ENCODE data around the gene CHD6. TPM values are rescaled to one million over a fixed set of nuclear protein-coding genes. Genes with fewer than 3 reads are reported as not detected.

Gene CHD6
- polyA plus RNA-seq, 1 experiment, result 16.4 TPM

- Histone ChIP-seq H3K27me3 (ENCODE audit: control insufficient read depth, insufficient read depth, low read length) (no peaks in the 10 kb centered on the region), H3K4me3 (ENCODE audit: low read depth, low read length) (no peak overlapping the region), H3K36me3 (ENCODE audit: control insufficient read depth, insufficient read depth, low read length) (peaks cover 12% of the 10 kb centered on the region)
- TF ChIP-seq CTCF (IDR thresholded peaks at IDR 0.05; ENCODE audit: insufficient read depth, low read depth, low read length), result no peak
- DNase-seq (ENCODE audit: low read depth), result no peak
- ChIA-PET POLR2A (interaction anchor here (0.8 to 1.0 kb wide), 2 partner anchors 12 to 210 kb away, joined by 3 to 8 read pairs; no protein-coding TSS in a partner anchor), CTCF (interaction anchor here (1.0 to 1.5 kb wide), 3 partner anchors 8 to 16 kb away, joined by 3 to 6 read pairs (median 4); no protein-coding TSS in a partner anchor)
Measured at GRCh38 chr20:41425180-41425884, 192.8 kb downstream of the CHD6 start.

- DNase-seq (ENCODE audit: low read depth), result no peak
- H3K36me3 ChIP-seq (ENCODE audit: control insufficient read depth, insufficient read depth, low read length), result peaks cover 12% of the 10 kb centered on the region
- H3K4me3 ChIP-seq (ENCODE audit: low read depth, low read length), result no peak overlapping the region
- ChIA-PET CTCF (interaction anchor here (1.0 to 1.5 kb wide), 3 partner anchors 10 to 15 kb away, joined by 3 to 6 read pairs (median 4); no protein-coding TSS in a partner anchor), POLR2A (interaction anchor here (0.8 kb wide), 1 partner anchor 211 kb away, joined by 3 read pairs; no protein-coding TSS in a partner anchor)
- TF ChIP-seq CTCF (IDR thresholded peaks at IDR 0.05; ENCODE audit: insufficient read depth, low read depth, low read length), result no peak
- no peaks in the 10 kb centered on the region for H3K27me3 ChIP-seq (ENCODE audit: control insufficient read depth, insufficient read depth, low read length)
Measured at GRCh38 chr20:41424546-41424945, 193.6 kb downstream of the CHD6 start.

- H3K4me3 ChIP-seq (ENCODE audit: low read depth, low read length), result no peak overlapping the region
- ChIA-PET CTCF (interaction anchor here (0.9 to 1.0 kb wide), 3 partner anchors 9 to 13 kb away, joined by 3 to 5 read pairs (median 3); no protein-coding TSS in a partner anchor), POLR2A (no interaction called here)
- DNase-seq (ENCODE audit: low read depth), result no peak
- H3K36me3 ChIP-seq (ENCODE audit: control insufficient read depth, insufficient read depth, low read length), result peaks cover 12% of the 10 kb centered on the region
- H3K27me3 ChIP-seq (ENCODE audit: control insufficient read depth, insufficient read depth, low read length), result no peaks in the 10 kb centered on the region
- no peak for TF ChIP-seq CTCF (IDR thresholded peaks at IDR 0.05; ENCODE audit: insufficient read depth, low read depth, low read length)
Measured at GRCh38 chr20:41424011-41424410, 194.2 kb downstream of the CHD6 start.

- Histone ChIP-seq H3K36me3 (ENCODE audit: control insufficient read depth, insufficient read depth, low read length) (peaks cover 12% of the 10 kb centered on the region), H3K4me3 (ENCODE audit: low read depth, low read length) (no peak overlapping the region), H3K27me3 (ENCODE audit: control insufficient read depth, insufficient read depth, low read length) (no peaks in the 10 kb centered on the region)
- CTCF ChIA-PET, result interaction anchor here (1.0 to 1.1 kb wide), 2 partner anchors 11 to 12 kb away, joined by 3 to 5 read pairs; no protein-coding TSS in a partner anchor
- no peak for TF ChIP-seq CTCF (IDR thresholded peaks at IDR 0.05; ENCODE audit: insufficient read depth, low read depth, low read length)
- no peak for DNase-seq (ENCODE audit: low read depth)
- POLR2A ChIA-PET, result no interaction called here
Measured at GRCh38 chr20:41422953-41423352, 195.2 kb downstream of the CHD6 start.

- POLR2A ChIA-PET, result no interaction called here
- peaks cover 26% of the 10 kb centered on the region for H3K36me3 ChIP-seq (ENCODE audit: control insufficient read depth, insufficient read depth, low read length)
- CTCF ChIA-PET, result interaction anchor here (0.7 to 1.4 kb wide), 2 partner anchors 8 to 284 kb away, joined by 4 to 5 read pairs; no protein-coding TSS in a partner anchor
- no peak for TF ChIP-seq CTCF (IDR thresholded peaks at IDR 0.05; ENCODE audit: insufficient read depth, low read depth, low read length)
- H3K4me3 ChIP-seq (ENCODE audit: low read depth, low read length), result no peak overlapping the region
- no peaks in the 10 kb centered on the region for H3K27me3 ChIP-seq (ENCODE audit: control insufficient read depth, insufficient read depth, low read length)
- DNase-seq (ENCODE audit: low read depth), result no peak
Measured at GRCh38 chr20:41418739-41419293, 199.4 kb downstream of the CHD6 start.

Data from BJ (cell line).